Panc1 (cell line): ENCODE results near the gene AGFG1. TPM values are rescaled to one million over a fixed set of nuclear protein-coding genes. Genes with fewer than 3 reads are reported as not detected.
"Not testable (repeated sequence)": the region's sequence is repeated elsewhere in the genome, so short reads cannot be mapped to it uniquely, and the experiment has no call there.

Experiments
- ATAC-seq: fragments of 200-7000 bp; cut with Tn5 transposase; 2 replicates; pipeline ENCODE4 v1.9.1; 2020; ENCODE audit warnings: mild to moderate bottlenecking, moderate library complexity
- BruUV-seq: library from RNA; stranded (reverse); fragments of 400-500 nt; replicated peaks from 2 replicates; lab custom pipeline; 2021; lab: Mats Ljungman, UMichigan
- CTCF ChIA-PET: fragments of 300-600 bp; sonication (Branson Sonifier 250); formaldehyde crosslinking; loops from one replicate; lab custom pipeline; 2022; ENCODE audit warnings: antibody characterized with exemption; lab: Charles Lee
- POLR2A ChIA-PET: fragments of 300-600 bp; sonication (Branson Sonifier 250); formaldehyde crosslinking; loops from one replicate; lab custom pipeline; 2022; ENCODE audit warnings: antibody characterized with exemption; lab: Charles Lee
- DNase-seq: peaks from one replicate; pipeline ENCODE4 v3.0.0-alpha.2; 2010; ENCODE audit warnings: low read depth, low spot score
- H3K27ac ChIP-seq: 2 replicates; pipeline ENCODE4 v1.5.1; 2011; ENCODE audit warnings: mild to moderate bottlenecking, low read length, inconsistent platforms
- H3K27me3 ChIP-seq: fragments of 200-500 bp; sonication (Bioruptor generic); 2 replicates; pipeline ENCODE4 v1.6.0; 2014; ENCODE audit warnings: low read length, inconsistent platforms; ENCODE audit not compliant: control insufficient read depth, insufficient read depth
- H3K36me3 ChIP-seq: fragments of 200-500 bp; sonication (Bioruptor generic); 2 replicates; pipeline ENCODE4 v1.5.1; 2014; ENCODE audit warnings: inconsistent platforms, mild to moderate bottlenecking, low read length, moderate library complexity; ENCODE audit not compliant: control insufficient read depth, insufficient read depth
- H3K4me1 ChIP-seq: 2 replicates; pipeline ENCODE4 v1.5.1; 2011; ENCODE audit warnings: inconsistent platforms, mild to moderate bottlenecking, low read length, moderate library complexity; ENCODE audit not compliant: control insufficient read depth, insufficient read depth
- H3K4me3 ChIP-seq, 2 experiments: 2 replicates each; pipeline ENCODE4 v1.5.1; 2011 to 2012; ENCODE audit warnings: low read depth in 2 of 2, low read length in 2 of 2, mild to moderate bottlenecking in 2 of 2, inconsistent platforms in 1 of 2, moderate library complexity in 1 of 2
- H3K9me3 ChIP-seq: fragments of 200-500 bp; sonication (Bioruptor generic); 2 replicates; pipeline ENCODE4 v1.5.1; 2014; ENCODE audit warnings: low read depth, mild to moderate bottlenecking, inconsistent platforms, low read length, moderate library complexity; ENCODE audit not compliant: control insufficient read depth, insufficient read depth
- CTCF ChIP-seq: fragments of 450-650 bp; IDR thresholded peaks from 2 replicates; pipeline ENCODE4 v1.5.1; 2017; ENCODE audit warnings: mild to moderate bottlenecking
- POLR2AphosphoS5 ChIP-seq: IDR thresholded peaks from 2 replicates; pipeline ENCODE4 v1.6.1; 2012; ENCODE audit warnings: mild to moderate bottlenecking, low read depth, low read length, moderate library complexity
- REST ChIP-seq, 2 experiments: IDR thresholded peaks; 2 replicates each; pipeline ENCODE4 v1.6.1; 2011 to 2012; ENCODE audit warnings: low read depth in 2 of 2, control low read depth in 1 of 2, low read length in 1 of 2, mild to moderate bottlenecking in 1 of 2, moderate library complexity in 1 of 2; ENCODE audit not compliant: insufficient read depth in 1 of 2
- SIN3A ChIP-seq: IDR thresholded peaks from 2 replicates; pipeline ENCODE4 v1.6.1; 2012; ENCODE audit warnings: low read depth, mild to moderate bottlenecking, low read length, moderate library complexity, borderline replicate concordance; ENCODE audit not compliant: insufficient read depth
- TCF7L2 ChIP-seq: IDR thresholded peaks from 2 replicates; pipeline ENCODE4 v1.6.1; 2011; ENCODE audit warnings: mild to moderate bottlenecking, low read depth, low read length, inconsistent platforms
- in situ Hi-C: cut with HindIII; loops from 2 replicates; pipeline ENCODE4 v1.10.0; 2016; ENCODE audit warnings: low sequenced_read_pairs, low pct_unique_long_range_greater_than_20kb
- intact Hi-C: fragments of 100-400 bp; cut with micrococcal nuclease; formaldehyde crosslinking; loops from one replicate; pipeline ENCODE4 v1.10.0; 2022; ENCODE audit not compliant: unreplicated experiment
- total RNA-seq: library from RNA; stranded (reverse); gene quantifications from one replicate; pipeline ENCODE4 v1.2.1, GENCODE V29; 2021; ENCODE audit not compliant: unreplicated experiment

Gene AGFG1
- total RNA-seq, 1 experiment from 2014 or later, result 98.5 TPM

- POLR2A ChIA-PET, result no interaction called here
- H3K4me1 ChIP-seq, result no peaks in the 10 kb centered on the region
- in situ Hi-C loops (no loop called here), intact Hi-C loops (no loop called here)
- ATAC-seq, result no peak
- H3K4me3 ChIP-seq, result no peak overlapping the region
- H3K27me3 ChIP-seq, result no peaks in the 10 kb centered on the region; the same call in 1 of the 2 replicates
- no peak for DNase-seq
- no TSS peak for BruUV-seq
- no peak overlapping the region for H3K27ac ChIP-seq
- TF ChIP-seq TCF7L2, result no peak
- TF ChIP-seq POLR2AphosphoS5, result no peak
- no peak for TF ChIP-seq CTCF
- no peak for TF ChIP-seq REST (IDR thresholded peaks at IDR 0.05; ENCODE audit: insufficient read depth in 1 of 2, low read depth in 2 of 2, low read length in 1 of 2)
- H3K36me3 ChIP-seq, result no peaks in the 10 kb centered on the region
- H3K9me3 ChIP-seq, result no peaks in the 10 kb centered on the region
- CTCF ChIA-PET, result no interaction called here
Measured at GRCh38 chr2:227597998-227598397, 126.0 kb downstream of the AGFG1 start.

- BruUV-seq, CTCF ChIA-PET, POLR2A ChIA-PET: not testable (repeated sequence)
Measured at GRCh38 chr2:227598835-227599503, 127.0 kb downstream of the AGFG1 start, which contains the start of gene SCYGR2. Gene SCYGR2, plus strand, starts transcription at chr2:227598893. Its CDS starts 0 bp downstream, at chr2:227598893.

GRCh38 chr2:227602358-227602757 lies 130.4 kb downstream of the AGFG1 start:
- Histone ChIP-seq H3K9me3 (no peaks in the 10 kb centered on the region), H3K27ac (no peak overlapping the region), H3K36me3 (no peaks in the 10 kb centered on the region), H3K4me3 (no peak overlapping the region), H3K4me1 (no peaks in the 10 kb centered on the region), H3K27me3 (no peaks in the 10 kb centered on the region; the same call in 1 of the 2 replicates)
- TF ChIP-seq POLR2AphosphoS5 (no peak), REST (IDR thresholded peaks at IDR 0.05; ENCODE audit: insufficient read depth in 1 of 2, low read depth in 2 of 2, low read length in 1 of 2) (no peak), TCF7L2 (no peak), SIN3A (no peak), CTCF (no peak)
- CTCF ChIA-PET, result no interaction called here
- intact Hi-C loops (no loop called here), in situ Hi-C loops (no loop called here)
- ATAC-seq, result no peak
- no TSS peak for BruUV-seq
- POLR2A ChIA-PET, result no interaction called here
- DNase-seq, result no peak

More at GRCh38 chr2:227598835-227599503, 127.0 kb downstream of the AGFG1 start, which contains the start of gene SCYGR2:
- DNase-seq, H3K36me3 ChIP-seq, H3K4me3 ChIP-seq, intact Hi-C loops, H3K4me1 ChIP-seq, ATAC-seq, H3K9me3 ChIP-seq, H3K27ac ChIP-seq, in situ Hi-C loops, H3K27me3 ChIP-seq: not testable (repeated sequence)
